Measurements from ENCODE around the gene GPX2. TPM values are rescaled to one million over a fixed set of nuclear protein-coding genes. Genes with fewer than 3 reads are reported as not detected.
A peak's percentile ranks its signal among the peaks of the same experiment; 100 is the strongest.

The GPX2 gene
- total and polyA plus RNA-seq, 2 of the 8 experiments (the other 6 are each of a cell fraction or from before 2014, with no cell fraction given) = 0.30 to 0.89 TPM

DNA sequence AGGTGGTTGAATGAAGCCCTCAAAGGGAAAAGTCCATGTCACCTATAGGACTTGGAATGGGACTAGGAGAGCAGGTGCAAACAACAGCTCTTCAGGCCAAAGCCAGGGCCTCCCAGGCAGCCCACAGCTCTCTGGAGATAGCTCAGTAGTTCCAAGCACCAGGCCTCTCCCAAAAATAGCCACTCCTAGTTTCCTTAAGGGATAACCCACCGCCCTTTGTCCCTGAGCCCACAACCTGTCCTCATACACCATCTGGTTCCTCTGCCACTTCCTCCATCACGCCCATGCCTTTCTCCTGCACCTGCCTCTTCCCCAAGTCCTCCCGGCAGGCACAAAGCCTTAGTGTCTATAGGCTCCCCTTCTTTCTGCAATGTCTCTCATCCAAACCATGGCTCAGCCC, 27.5 kb upstream of the GPX2 start:
- Histone ChIP-seq H2BK15ac (ENCODE audit: low read length) (0 out of 2 replicates have a peak overlapping the region, but pooled peaks have one; percentile 85), H3K36me3 (ENCODE audit: control insufficient read depth in 2 of 4, insufficient read depth in 4 of 4, low read length in 3 of 4) (no peaks in the 10 kb centered on the region), H2AFZ (ENCODE audit: low read length) (no peak overlapping the region), H3K79me2 (ENCODE audit: control insufficient read depth in 1 of 2, insufficient read depth in 2 of 2, low read length in 2 of 2) (peaks cover 0 to 12% of the 10 kb centered on the region in 2 experiments; a peak in 1 of 4 replicates), H3K56ac (replicated peaks; ENCODE audit: insufficient read length, low read depth, low read length) (no peak overlapping the region), H3K9ac (replicated peaks in 1 of 4; ENCODE audit: extremely low read depth in 1 of 4, low read depth in 3 of 4, low read length in 3 of 4) (no peak overlapping the region), H4K20me1 (replicated peaks in 1 of 2; ENCODE audit: control insufficient read depth in 1 of 2, insufficient read depth in 2 of 2, low read length in 2 of 2) (peaks cover 0 to 2% of the 10 kb centered on the region in 2 experiments), H2BK120ac (replicated peaks; ENCODE audit: low read depth, low read length) (no peak overlapping the region), H3K79me1 (ENCODE audit: low read depth, low read length) (peaks cover 8% of the 10 kb centered on the region), H2AK5ac (ENCODE audit: low read depth, low read length) (peak overlapping the region; percentile 88; the same call in 1 of the 2 replicates), H4K5ac (ENCODE audit: insufficient read length, low read depth, low read length) (no peak overlapping the region), H2BK5ac (ENCODE audit: low read depth, low read length) (no peak overlapping the region), H3K18ac (ENCODE audit: extremely low read depth, low read length) (0 out of 2 replicates have a peak overlapping the region, but pooled peaks have one; percentile 13), H3K23me2 (ENCODE audit: low read depth, low read length) (no peaks in the 10 kb centered on the region; the same call in 1 of the 2 replicates), H3K9me3 (ENCODE audit: insufficient read depth in 2 of 2, low read depth in 1 of 2, low read length in 1 of 2) (no peaks in the 10 kb centered on the region), H4K91ac (replicated peaks; ENCODE audit: insufficient read length, low read length) (peak overlapping the region; percentile 57), H3K4me1 (replicated peaks in 1 of 4; ENCODE audit: control insufficient read depth in 3 of 4, insufficient read depth in 4 of 4, low read length in 3 of 4) (peaks cover 0 to 28% (median 18%) of the 10 kb centered on the region in 4 experiments; a peak in 6 of 7 replicates), H2BK20ac (ENCODE audit: low read length) (peak overlapping the region; percentile 77; the same call in 1 of the 2 replicates), H3K14ac (ENCODE audit: insufficient read length) (no peak overlapping the region), H3K27ac (ENCODE audit: low read depth, low read length) (no peak overlapping the region), H3K27me3 (replicated peaks in 1 of 4; ENCODE audit: control insufficient read depth in 3 of 4, extremely low read depth in 1 of 4, insufficient read depth in 3 of 4, low read length in 3 of 4) (peaks cover 0 to 21% (median 8%) of the 10 kb centered on the region in 4 experiments; a peak in 4 of 7 replicates), H3K4ac (replicated peaks; ENCODE audit: insufficient read length, low read depth, low read length) (no peak overlapping the region), H2BK12ac (ENCODE audit: low read depth, low read length) (peak overlapping the region; percentile 82; the same call in 1 of the 2 replicates), H3K4me2 (ENCODE audit: insufficient read depth in 1 of 2, low read depth in 2 of 2, low read length in 2 of 2) (peak overlapping the region in 1 of 2 experiments; percentile 85; a peak in 1 of 4 replicates), H3K4me3 (ENCODE audit: extremely low read depth in 1 of 4, insufficient read depth in 2 of 4, low read depth in 3 of 4, low read length in 4 of 4) (no peak overlapping the region), H3K23ac (ENCODE audit: insufficient read length) (no peak overlapping the region), H4K8ac (ENCODE audit: extremely low read depth, insufficient read depth, low read length) (no peak overlapping the region)
- ChIA-PET CTCF (ENCODE audit: partially characterized antibody) (interaction anchor here (1.1 to 4.1 kb wide), 7 partner anchors 12 to 78 kb away, joined by 4 to 45 read pairs (median 9); partner anchors contain the start of gene FNTB), POLR2A (ENCODE audit: partially characterized antibody) (interaction anchor here (1.0 to 2.9 kb wide), 7 partner anchors 10 to 24 kb away, joined by 3 to 14 read pairs (median 6); no protein-coding TSS in a partner anchor)
- 96% methylated on average over 3 of the region's 3 CpGs; no CpG with 5 or more reads in 1 of the 2 experiments for WGBS, 2 experiments (ENCODE audit: extremely low coverage in 1 of 2, insufficient coverage in 1 of 2, insufficient read length in 1 of 2, insufficient replicate concordance in 2 of 2, low coverage in 1 of 2, low lambda C conversion rate in 2 of 2, missing lambda C conversion rate in 1 of 2)
- no peak for FAIRE-seq
- DNase-seq (ENCODE audit: low read depth in 1 of 2, low spot score in 2 of 2) = no peak
- TF ChIP-seq RXRA (IDR thresholded peaks at IDR 0.05; ENCODE audit: insufficient read depth, low read depth, low read length) (no peak), YY1 (IDR thresholded peaks at IDR 0.05; ENCODE audit: low read depth, low read length) (no peak), RFX5 (IDR thresholded peaks at IDR 0.05; ENCODE audit: borderline replicate concordance, low read depth, low read length) (no peak), RAD21 (IDR thresholded peaks at IDR 0.05 in 1 of 2, conservative IDR thresholded peaks at IDR 0.05 in 1 of 2; ENCODE audit: low read depth in 2 of 2, low read length in 2 of 2) (no peak), CHD2 (IDR thresholded peaks at IDR 0.05; ENCODE audit: low read length) (no peak)
- TF ChIP-seq, protein P1, sequence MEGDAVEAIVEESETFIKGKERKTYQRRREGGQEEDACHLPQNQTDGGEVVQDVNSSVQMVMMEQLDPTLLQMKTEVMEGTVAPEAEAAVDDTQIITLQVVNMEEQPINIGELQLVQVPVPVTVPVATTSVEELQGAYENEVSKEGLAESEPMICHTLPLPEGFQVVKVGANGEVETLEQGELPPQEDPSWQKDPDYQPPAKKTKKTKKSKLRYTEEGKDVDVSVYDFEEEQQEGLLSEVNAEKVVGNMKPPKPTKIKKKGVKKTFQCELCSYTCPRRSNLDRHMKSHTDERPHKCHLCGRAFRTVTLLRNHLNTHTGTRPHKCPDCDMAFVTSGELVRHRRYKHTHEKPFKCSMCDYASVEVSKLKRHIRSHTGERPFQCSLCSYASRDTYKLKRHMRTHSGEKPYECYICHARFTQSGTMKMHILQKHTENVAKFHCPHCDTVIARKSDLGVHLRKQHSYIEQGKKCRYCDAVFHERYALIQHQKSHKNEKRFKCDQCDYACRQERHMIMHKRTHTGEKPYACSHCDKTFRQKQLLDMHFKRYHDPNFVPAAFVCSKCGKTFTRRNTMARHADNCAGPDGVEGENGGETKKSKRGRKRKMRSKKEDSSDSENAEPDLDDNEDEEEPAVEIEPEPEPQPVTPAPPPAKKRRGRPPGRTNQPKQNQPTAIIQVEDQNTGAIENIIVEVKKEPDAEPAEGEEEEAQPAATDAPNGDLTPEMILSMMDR (IDR thresholded peaks at IDR 0.05; ENCODE audit: control extremely low read depth in 1 of 3, insufficient read depth in 1 of 3, low read depth in 1 of 3, low read length in 3 of 3) = no peak
- TF ChIP-seq, protein P2, sequence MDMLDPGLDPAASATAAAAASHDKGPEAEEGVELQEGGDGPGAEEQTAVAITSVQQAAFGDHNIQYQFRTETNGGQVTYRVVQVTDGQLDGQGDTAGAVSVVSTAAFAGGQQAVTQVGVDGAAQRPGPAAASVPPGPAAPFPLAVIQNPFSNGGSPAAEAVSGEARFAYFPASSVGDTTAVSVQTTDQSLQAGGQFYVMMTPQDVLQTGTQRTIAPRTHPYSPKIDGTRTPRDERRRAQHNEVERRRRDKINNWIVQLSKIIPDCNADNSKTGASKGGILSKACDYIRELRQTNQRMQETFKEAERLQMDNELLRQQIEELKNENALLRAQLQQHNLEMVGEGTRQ (IDR thresholded peaks at IDR 0.05; ENCODE audit: low read length) = no peak
- TF ChIP-seq, protein P3, sequence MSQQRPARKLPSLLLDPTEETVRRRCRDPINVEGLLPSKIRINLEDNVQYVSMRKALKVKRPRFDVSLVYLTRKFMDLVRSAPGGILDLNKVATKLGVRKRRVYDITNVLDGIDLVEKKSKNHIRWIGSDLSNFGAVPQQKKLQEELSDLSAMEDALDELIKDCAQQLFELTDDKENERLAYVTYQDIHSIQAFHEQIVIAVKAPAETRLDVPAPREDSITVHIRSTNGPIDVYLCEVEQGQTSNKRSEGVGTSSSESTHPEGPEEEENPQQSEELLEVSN (IDR thresholded peaks at IDR 0.05) = no peak
